ENCODE results near the gene FAM53A.

- TF ChIP-seq CTCF (IDR thresholded peaks at IDR 0.05) (peak in 5 of 7 experiments; percentile 82 to 99 (median 97)), POLR2A (IDR thresholded peaks at IDR 0.05) (no peak), POLR2AphosphoS5 (IDR thresholded peaks at IDR 0.05) (no peak), EP300 (IDR thresholded peaks at IDR 0.05) (no peak)
These were observed 55.0 kb downstream of the FAM53A start for GRCh38 chr4:1628892-1629698.
